Mesodermal cell (in vitro differentiated cells): ENCODE results near the gene PTCH2.
"Not testable (repeated sequence)": the region's sequence is repeated elsewhere in the genome, so short reads cannot be mapped to it uniquely, and the experiment has no call there.

ENCODE experiments used
- H3K27ac ChIP-seq: 2 replicates; pipeline ENCODE4 v1.7.0; 2013; ENCODE audit warnings: mild to moderate bottlenecking, low read depth, low read length, moderate library complexity; ENCODE audit not compliant: severe bottlenecking
- H3K36me3 ChIP-seq: 2 replicates; pipeline ENCODE4 v1.7.1; 2013; ENCODE audit warnings: mild to moderate bottlenecking, low read length, moderate library complexity; ENCODE audit not compliant: control insufficient read depth, insufficient read depth
- H3K4me1 ChIP-seq: one replicate; pipeline ENCODE4 v1.7.1; 2013; ENCODE audit warnings: mild to moderate bottlenecking, low read length; ENCODE audit not compliant: insufficient read depth, control insufficient read depth, poor library complexity, severe bottlenecking
- H3K4me3 ChIP-seq: 2 replicates; pipeline ENCODE4 v1.7.0; 2013; ENCODE audit warnings: low read length, control low read depth, mild to moderate bottlenecking; ENCODE audit not compliant: insufficient read depth, poor library complexity, severe bottlenecking; ENCODE audit errors: extremely low read depth
- H3K9me3 ChIP-seq: 2 replicates; pipeline ENCODE4 v1.7.1; 2013; ENCODE audit warnings: mild to moderate bottlenecking, low read length, moderate library complexity; ENCODE audit not compliant: control insufficient read depth
- whole genome bisulfite sequencing, 2 experiments: methylation state at CpG; one replicate each; pipeline ENCODE4 v1.1.5; 2013; ENCODE audit warnings: missing lambda C conversion rate in 2 of 2; ENCODE audit not compliant: insufficient coverage in 2 of 2; 5-methylcytosine and 5-hydroxymethylcytosine counted together

The PTCH2 gene

DNA sequence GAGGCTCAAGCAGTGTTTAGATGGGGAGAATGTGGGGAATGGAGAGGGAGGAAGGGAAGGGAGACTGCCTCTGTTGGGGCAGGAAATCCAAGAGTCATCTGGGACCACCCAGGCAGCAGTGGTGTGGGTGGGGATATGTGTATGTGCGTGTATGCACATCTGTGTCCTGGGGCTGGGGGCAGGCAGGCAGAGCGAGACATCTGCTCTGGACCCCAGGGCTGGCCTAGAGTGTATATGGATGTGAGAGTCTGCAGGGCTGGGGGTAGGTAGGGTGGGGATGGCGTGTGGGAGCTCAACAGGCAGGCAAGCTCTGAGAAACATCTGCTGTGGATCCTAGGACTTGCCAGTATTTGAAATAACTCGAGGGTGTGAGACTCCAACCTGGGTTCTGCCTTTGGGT lies 3.5 kb downstream of the PTCH2 start:
- Histone ChIP-seq H3K27ac (no peak overlapping the region), H3K9me3 (no peaks in the 10 kb centered on the region), H3K4me1 (no peaks in the 10 kb centered on the region), H3K4me3 (no peak overlapping the region), H3K36me3 (no peaks in the 10 kb centered on the region)
- WGBS, 2 experiments, result 85 to 86% methylated on average over 4 of the region's 4 CpGs

- WGBS, 2 experiments, result 96 to 98% methylated on average over 11 of the region's 11 CpGs
- not testable (repeated sequence) for H3K4me3 ChIP-seq, H3K36me3 ChIP-seq, H3K4me1 ChIP-seq, H3K27ac ChIP-seq, H3K9me3 ChIP-seq
These were observed 4.8 kb downstream of the PTCH2 start for GRCh38 chr1:44838294-44838693.

GRCh38 chr1:44835738-44836675 lies 7.0 kb downstream of the PTCH2 start:
- no peaks in the 10 kb centered on the region for H3K9me3 ChIP-seq

GRCh38 chr1:44834328-44834727 lies 8.7 kb downstream of the PTCH2 start:
- WGBS, 2 experiments, result 78 to 85% methylated on average over 5 of the region's 7 CpGs
- Histone ChIP-seq H3K4me3 (no peak overlapping the region), H3K27ac (no peak overlapping the region)

More at GRCh38 chr1:44835738-44836675, 7.0 kb downstream of the PTCH2 start:
- no peak overlapping the region for H3K27ac ChIP-seq
- no peak overlapping the region for H3K4me3 ChIP-seq
- H3K4me1 ChIP-seq, result no peaks in the 10 kb centered on the region
- 78 to 79% methylated on average over 12 to 22 of the region's 23 CpGs for WGBS, 2 experiments
- H3K36me3 ChIP-seq, result no peaks in the 10 kb centered on the region

DNA sequence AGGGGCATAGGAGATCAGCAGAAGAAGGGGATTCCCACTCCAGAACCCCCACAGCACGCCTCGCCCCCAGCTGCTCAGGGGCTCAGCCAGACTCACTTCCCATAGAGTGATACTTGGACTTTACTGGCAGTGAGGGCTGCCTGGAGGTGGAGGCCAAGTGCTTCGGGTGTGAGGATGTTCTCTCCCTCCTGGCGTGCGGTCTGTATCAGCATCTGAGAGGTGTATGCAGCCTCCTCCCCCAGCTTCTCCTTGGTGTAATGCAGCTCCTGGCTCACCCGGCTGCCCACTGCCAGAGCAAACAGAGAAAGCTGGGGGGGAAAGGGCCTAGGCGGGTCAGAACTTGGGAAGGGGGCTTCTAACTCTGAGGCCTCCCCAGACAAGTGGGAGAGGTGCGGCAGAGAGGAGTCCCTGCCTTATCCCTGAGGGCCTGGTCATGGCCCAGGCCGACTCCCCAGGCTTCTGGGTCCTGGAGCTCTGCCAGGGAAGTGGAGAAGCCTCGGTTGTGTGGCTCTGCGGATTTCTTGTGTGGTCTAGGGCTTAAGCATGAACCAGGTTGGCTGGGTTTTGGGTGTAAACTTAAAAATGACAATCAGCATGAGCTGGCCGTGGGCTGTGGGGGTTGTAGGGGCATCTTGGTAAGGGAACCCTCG lies 10.9 kb downstream of the PTCH2 start:
- Histone ChIP-seq H3K27ac (no peak overlapping the region), H3K4me3 (no peak overlapping the region), H3K4me1 (no peaks in the 10 kb centered on the region), H3K9me3 (no peaks in the 10 kb centered on the region), H3K36me3 (no peaks in the 10 kb centered on the region)
- WGBS, 2 experiments, result 86 to 93% methylated on average over 8 to 10 of the region's 13 CpGs

More at GRCh38 chr1:44834328-44834727, 8.7 kb downstream of the PTCH2 start:
- H3K9me3 ChIP-seq, result no peaks in the 10 kb centered on the region
- no peaks in the 10 kb centered on the region for H3K4me1 ChIP-seq
- H3K36me3 ChIP-seq, result no peaks in the 10 kb centered on the region

- no peaks in the 10 kb centered on the region for H3K36me3 ChIP-seq
- H3K4me3 ChIP-seq, result no peak overlapping the region
- H3K9me3 ChIP-seq, result no peaks in the 10 kb centered on the region
- no peaks in the 10 kb centered on the region for H3K4me1 ChIP-seq
- no peak overlapping the region for H3K27ac ChIP-seq
- 75 to 80% methylated on average over 2 to 8 of the region's 9 CpGs for WGBS, 2 experiments
These were observed 11.5 kb downstream of the PTCH2 start for GRCh38 chr1:44831516-44831915.

DNA sequence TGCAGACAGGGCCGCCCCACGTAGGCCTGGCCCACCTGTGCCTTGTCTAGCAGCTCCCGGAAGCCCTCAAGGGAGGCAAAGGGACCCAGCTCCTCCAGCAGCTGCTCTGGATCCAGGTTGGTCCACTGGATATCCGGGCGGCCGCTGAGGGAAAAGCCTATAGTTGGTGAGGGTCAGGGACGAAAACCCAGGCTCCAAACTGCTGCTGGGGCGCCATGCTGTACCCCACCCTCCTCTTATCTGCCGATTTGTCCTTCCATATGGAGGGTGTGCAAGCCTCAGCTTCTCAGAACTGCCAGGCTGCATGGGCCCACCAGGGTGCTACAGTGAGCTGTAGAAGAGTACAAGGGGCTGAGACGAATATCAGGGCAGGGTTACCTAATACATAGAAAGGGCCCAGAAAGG lies 12.2 kb downstream of the PTCH2 start:
- 89 to 93% methylated on average over 4 to 10 of the region's 10 CpGs for whole genome bisulfite sequencing, 2 experiments
- Histone ChIP-seq H3K4me1 (no peaks in the 10 kb centered on the region), H3K9me3 (no peaks in the 10 kb centered on the region), H3K4me3 (no peak overlapping the region), H3K27ac (no peak overlapping the region), H3K36me3 (no peaks in the 10 kb centered on the region)

GRCh38 chr1:44829506-44830384 lies 13.3 kb downstream of the PTCH2 start:
- 87 to 91% methylated on average over 10 to 12 of the region's 12 CpGs for WGBS, 2 experiments
- Histone ChIP-seq H3K27ac (no peak overlapping the region), H3K4me3 (no peak overlapping the region), H3K4me1 (no peaks in the 10 kb centered on the region), H3K9me3 (no peaks in the 10 kb centered on the region), H3K36me3 (no peaks in the 10 kb centered on the region)

- 92 to 97% methylated on average over 14 of the region's 15 CpGs for WGBS, 2 experiments
- H3K4me1 ChIP-seq, result no peaks in the 10 kb centered on the region
- H3K9me3 ChIP-seq, result no peaks in the 10 kb centered on the region
- no peaks in the 10 kb centered on the region for H3K36me3 ChIP-seq
- no peak overlapping the region for H3K27ac ChIP-seq
- no peak overlapping the region for H3K4me3 ChIP-seq
These were observed 14.1 kb downstream of the PTCH2 start for GRCh38 chr1:44828841-44829440.

DNA sequence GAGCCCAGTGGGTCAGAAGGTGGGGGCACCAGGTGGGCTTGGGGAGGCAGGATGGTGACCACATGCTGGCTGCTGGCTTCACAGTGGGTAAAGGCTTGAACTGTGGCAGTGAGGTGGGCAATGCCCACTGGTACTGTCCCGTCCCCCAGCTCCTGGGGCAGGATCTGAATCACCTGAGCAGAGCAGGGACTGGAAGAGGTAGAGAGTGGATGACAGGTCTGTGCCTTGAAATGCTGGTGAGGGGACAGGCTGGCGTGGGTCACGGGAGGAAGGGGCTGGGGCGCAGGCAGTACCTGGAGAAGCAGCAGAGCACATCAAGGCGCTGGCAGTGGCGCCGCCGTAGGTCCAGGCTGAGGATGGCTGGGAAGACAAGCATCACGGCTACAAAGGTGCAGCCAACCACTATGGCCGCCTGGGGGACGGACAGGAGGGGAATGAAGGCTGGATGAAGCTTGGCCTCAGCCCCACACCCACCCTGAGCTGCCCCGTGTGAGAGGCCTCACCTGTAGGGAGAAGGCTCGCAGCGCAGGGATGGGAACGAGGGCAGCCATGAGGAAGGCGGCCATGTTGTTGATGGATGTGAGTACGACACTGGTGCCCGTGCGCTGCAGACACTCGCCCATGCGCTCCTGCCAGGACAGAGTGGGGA lies 14.9 kb downstream of the PTCH2 start:
- no peaks in the 10 kb centered on the region for H3K4me1 ChIP-seq

More for the DNA sequence above, 14.9 kb downstream of the PTCH2 start:
- H3K4me3 ChIP-seq, result no peak overlapping the region
- 93 to 95% methylated on average over 17 to 18 of the region's 21 CpGs for WGBS, 2 experiments
- no peak overlapping the region for H3K27ac ChIP-seq
- no peaks in the 10 kb centered on the region for H3K36me3 ChIP-seq
- H3K9me3 ChIP-seq, result no peaks in the 10 kb centered on the region
